B cell (primary cell): ENCODE data around the gene MTHFSD. TPM values are rescaled to one million over a fixed set of nuclear protein-coding genes. Genes with fewer than 3 reads are reported as not detected.

Experiments
- ATAC-seq: fragments of 200-7000 bp; cut with Tn5 transposase; one replicate; pipeline ENCODE4 v1.10.0; 2021; ENCODE audit warnings: low read depth, mild to moderate bottlenecking, moderate number of reproducible peaks, moderate library complexity
- CTCF ChIA-PET: fragments of 350-600 bp; sonication (Branson Sonifier 250); formaldehyde crosslinking; loops from one replicate; lab custom pipeline; 2021; ENCODE audit warnings: antibody characterized with exemption, inconsistent platforms; lab: Charles Lee
- POLR2A ChIA-PET: fragments of 350-600 bp; sonication (Branson Sonifier 250); formaldehyde crosslinking; loops from one replicate; lab custom pipeline; 2021; ENCODE audit warnings: antibody characterized with exemption; lab: Charles Lee
- DNase-seq: peaks from one replicate; pipeline ENCODE4 v3.0.0; 2013
- H2AFZ ChIP-seq: 2 replicates; pipeline ENCODE4 v1.6.1; 2012; ENCODE audit warnings: mild to moderate bottlenecking, low read depth, low read length; ENCODE audit not compliant: insufficient read depth, poor library complexity, severe bottlenecking
- H3K27ac ChIP-seq, 2 donors: 1 replicate in 1 of 2; 2 replicates in 1 of 2; pipeline ENCODE4 v1.5.1; 2012 to 2013; ENCODE audit warnings: low read length in 2 of 2, mild to moderate bottlenecking in 2 of 2, moderate library complexity in 1 of 2
- H3K27me3 ChIP-seq, 4 experiments: fragments of 200-600 bp in 1 of 4; sonication (generic) in 1 of 4; replicated peaks in 1 of 4; 1 replicate in 2 of 4; 2 replicates in 2 of 4; pipeline versions ENCODE4 v1.6.1 to v1.7.0; 2013 to 2016; ENCODE audit warnings: low read length in 3 of 4, mild to moderate bottlenecking in 2 of 4, mixed read lengths in 1 of 4, moderate library complexity in 1 of 4; ENCODE audit not compliant: insufficient read depth in 4 of 4, control insufficient read depth in 3 of 4; ENCODE audit errors: control extremely low read depth in 1 of 4
- H3K36me3 ChIP-seq, 2 experiments: replicated peaks in 1 of 2; 1 replicate in 1 of 2; 2 replicates in 1 of 2; pipeline versions ENCODE4 v1.6.1 to v1.7.1; 2013; ENCODE audit warnings: low read length in 1 of 2; ENCODE audit not compliant: insufficient read depth in 2 of 2, control insufficient read depth in 1 of 2; ENCODE audit errors: control extremely low read depth in 1 of 2, extremely low read depth in 1 of 2
- H3K4me1 ChIP-seq, 2 donors: fragments of 200-600 bp in 1 of 2; sonication (generic) in 1 of 2; 1 replicate in 1 of 2; 2 replicates in 1 of 2; pipeline versions ENCODE4 v1.5.1 to v1.6.1; 2013 to 2017; ENCODE audit warnings: low read length in 2 of 2; ENCODE audit not compliant: control insufficient read depth in 2 of 2, insufficient read depth in 2 of 2
- H3K4me2 ChIP-seq: replicated peaks from 2 replicates; pipeline ENCODE3; 2012; ENCODE audit warnings: mild to moderate bottlenecking, low read depth, low read length; ENCODE audit not compliant: poor library complexity, severe bottlenecking
- H3K4me3 ChIP-seq, 5 experiments: fragments of 200-600 bp in 1 of 5; sonication (generic) in 1 of 5; 1 replicate in 3 of 5; 2 replicates in 2 of 5; pipeline versions ENCODE4 v1.5.1 to v1.7.0; 2011 to 2016; ENCODE audit warnings: low read length in 4 of 5, mild to moderate bottlenecking in 4 of 5, low read depth in 2 of 5, control low read depth in 1 of 5, moderate library complexity in 1 of 5; ENCODE audit not compliant: insufficient read depth in 1 of 5; ENCODE audit errors: control extremely low read depth in 1 of 5, extremely low read depth in 1 of 5
- H3K79me2 ChIP-seq: fragments of 200-600 bp; sonication (generic); one replicate; pipeline ENCODE4 v1.6.0; 2016; ENCODE audit warnings: low read length; ENCODE audit not compliant: control insufficient read depth, insufficient read depth
- H3K9ac ChIP-seq: fragments of 200-600 bp; sonication (generic); 2 replicates; pipeline ENCODE4 v1.6.1; 2017; ENCODE audit warnings: mild to moderate bottlenecking, low read length, moderate library complexity
- H3K9me3 ChIP-seq, 3 donors: one replicate each; pipeline versions ENCODE4 v1.6.1 to v1.7.1; 2013; ENCODE audit warnings: low read length in 2 of 3; ENCODE audit not compliant: control insufficient read depth in 2 of 3, insufficient read depth in 1 of 3; ENCODE audit errors: control extremely low read depth in 1 of 3
- H4K20me1 ChIP-seq: 2 replicates; pipeline ENCODE4 v1.6.0; 2012; ENCODE audit warnings: mild to moderate bottlenecking, low read length; ENCODE audit not compliant: insufficient read depth, control insufficient read depth, poor library complexity, severe bottlenecking
- H3K27ac Mint-ChIP-seq: one replicate; pipeline ENCODE4 v1.8.0; 2021; ENCODE audit warnings: mixed read lengths
- H3K27me3 Mint-ChIP-seq: one replicate; pipeline ENCODE4 v1.8.0; 2021; ENCODE audit warnings: mixed read lengths
- H3K4me1 Mint-ChIP-seq: one replicate; pipeline ENCODE4 v1.8.0; 2021; ENCODE audit warnings: mixed read lengths
- H3K4me3 Mint-ChIP-seq: one replicate; pipeline ENCODE4 v1.8.0; 2021; ENCODE audit warnings: mixed read lengths
- H3K9me3 Mint-ChIP-seq: one replicate; pipeline ENCODE4 v1.8.0; 2022; ENCODE audit warnings: mixed read lengths; ENCODE audit not compliant: insufficient read depth
- CTCF ChIP-seq: fragments of 200-600 bp; IDR thresholded peaks from one replicate; pipeline ENCODE4 v1.8.0; 2022; ENCODE audit warnings: antibody characterized with exemption, mild to moderate bottlenecking
- EZH2 ChIP-seq: IDR thresholded peaks from 2 replicates; pipeline ENCODE4 v1.6.1; 2012; ENCODE audit warnings: borderline replicate concordance, low read depth, mild to moderate bottlenecking, moderate library complexity, low read length; ENCODE audit not compliant: insufficient read depth, poor library complexity, severe bottlenecking
- WGBS: methylation state at CpG from one replicate; pipeline ENCODE4 v1.1.5; 2013; ENCODE audit warnings: missing lambda C conversion rate; ENCODE audit not compliant: insufficient coverage; 5-methylcytosine and 5-hydroxymethylcytosine counted together
- intact Hi-C: fragments of 100-400 bp; cut with micrococcal nuclease; formaldehyde crosslinking; loops from one replicate; pipeline ENCODE4 v1.10.0; 2022
- polyA plus RNA-seq: library from polyadenylated mRNA; depleted of rRNA; stranded (reverse); fragments of >200 nt; gene quantifications from 2 replicates; pipeline ENCODE4 v1.2.3, GENCODE V29; 2012
- total RNA-seq, 2 donors: library from RNA; stranded (reverse); fragments of 120-200 nt in 1 of 2; gene quantifications; 1 replicate in 1 of 2; 2 replicates in 1 of 2; pipeline versions ENCODE4 v1.2.3 to v1.2.4, GENCODE V29; 2013 to 2022

Gene MTHFSD
- total and polyA plus RNA-seq, 2 donors (not counting 1 experiment from before 2014, with no cell fraction given): 21.5 to 42.0 TPM

GRCh38 chr16:86594721-86595120 lies 39.7 kb upstream of the MTHFSD start:
- ATAC-seq: no peak
- Histone ChIP-seq H3K9ac (no peak overlapping the region), H3K4me2 (no peak overlapping the region), H3K27ac (no peak overlapping the region), H3K4me1 (no peaks in the 10 kb centered on the region), H3K9me3 (no peaks in the 10 kb centered on the region), H3K36me3 (no peaks in the 10 kb centered on the region), H2AFZ (no peak overlapping the region), H3K4me3 (no peak overlapping the region), H3K79me2 (no peaks in the 10 kb centered on the region), H4K20me1 (no peaks in the 10 kb centered on the region), H3K27me3 (peaks cover 0 to 25% (median 6%) of the 10 kb centered on the region in 4 experiments)
- no peak overlapping the region for H3K27ac Mint-ChIP-seq
- H3K4me1 Mint-ChIP-seq: no peaks in the 10 kb centered on the region
- no peaks in the 10 kb centered on the region for H3K9me3 Mint-ChIP-seq
- no peak for DNase-seq
- POLR2A ChIA-PET: no interaction called here
- 100% methylated on average over 2 of the region's 8 CpGs for WGBS
- peaks cover 54% of the 10 kb centered on the region for H3K27me3 Mint-ChIP-seq
- no peak overlapping the region for H3K4me3 Mint-ChIP-seq
- intact Hi-C loops: no loop called here
- TF ChIP-seq EZH2 (no peak), CTCF (no peak)
- CTCF ChIA-PET: no interaction called here

- no peak for TF ChIP-seq CTCF
- no peak for TF ChIP-seq EZH2
- intact Hi-C loops: no loop called here
- Histone ChIP-seq H3K9ac (no peak overlapping the region), H3K4me1 (no peaks in the 10 kb centered on the region), H2AFZ (no peak overlapping the region), H3K9me3 (no peaks in the 10 kb centered on the region), H3K36me3 (no peaks in the 10 kb centered on the region), H3K4me2 (no peak overlapping the region), H3K79me2 (no peaks in the 10 kb centered on the region), H4K20me1 (no peaks in the 10 kb centered on the region), H3K27ac (no peak overlapping the region), H3K27me3 (peaks cover 0 to 25% (median 7%) of the 10 kb centered on the region in 4 experiments), H3K4me3 (no peak overlapping the region)
- H3K27me3 Mint-ChIP-seq: peaks cover 51% of the 10 kb centered on the region
- no peak overlapping the region for H3K27ac Mint-ChIP-seq
- H3K4me1 Mint-ChIP-seq: no peaks in the 10 kb centered on the region
- no peak for ATAC-seq
- H3K9me3 Mint-ChIP-seq: no peaks in the 10 kb centered on the region
- DNase-seq: no peak
- CTCF ChIA-PET: no interaction called here
- H3K4me3 Mint-ChIP-seq: no peak overlapping the region
- POLR2A ChIA-PET: no interaction called here
- 84% methylated on average over 8 of the region's 13 CpGs for WGBS
These were observed 39.0 kb upstream of the MTHFSD start for GRCh38 chr16:86593913-86594620.
